ENCODE measurements around the gene SC5D. TPM values are rescaled to one million over a fixed set of nuclear protein-coding genes. Genes with fewer than 3 reads are reported as not detected.
A peak's percentile ranks its signal among the peaks of the same experiment; 100 is the strongest.

The SC5D gene
- polyA plus RNA-seq, 2 of the 4 experiments (the other 2 are of a cell fraction) = 18.1 to 28.1 TPM

- TF ChIP-seq FOSB (CRISPR knock-in tag; IDR thresholded peaks at IDR 0.05) = no peak
- TF ChIP-seq ELK1 (IDR thresholded peaks at IDR 0.05; ENCODE audit: low read depth, low read length) = no peak
- ChIA-PET POLR2A (no interaction called here), CTCF (no interaction called here)
- H3K9me3 ChIP-seq = peaks cover 3% of the 10 kb centered on the region; the same call in 1 of the 3 replicates
- peaks cover 13% of the 10 kb centered on the region; the same call in 2 of the 3 replicates for H3K4me1 ChIP-seq
- FAIRE-seq (no peak), DNase-seq (ENCODE audit: low read depth in 1 of 2, low spot score in 1 of 2) (no peak), ATAC-seq (no peak)
- no peak overlapping the region for H3K4me2 ChIP-seq
- no peak overlapping the region for H3K4me3 ChIP-seq
- H3K27ac ChIP-seq = no peak overlapping the region
- 86% methylated on average over 8 of the region's 8 CpGs for WGBS (ENCODE audit: missing lambda C conversion rate)
Measured at GRCh38 chr11:121295246-121296029, 2.9 kb downstream of the SC5D start.

GRCh38 chr11:121297872-121298271 is 5.3 kb downstream of the SC5D start:
- Histone ChIP-seq H3K4me2 (no peak overlapping the region), H3K4me1 (peaks cover 13% of the 10 kb centered on the region; the same call in 2 of the 3 replicates), H3K9me3 (no peaks in the 10 kb centered on the region), H3K4me3 (no peak overlapping the region), H3K27ac (no peak overlapping the region)
- POLR2A ChIA-PET = no interaction called here
- FAIRE-seq (no peak), ATAC-seq (no peak), DNase-seq (ENCODE audit: low read depth in 1 of 2, low spot score in 1 of 2) (no peak)
- WGBS (ENCODE audit: missing lambda C conversion rate) = 91% methylated on average over 5 of the region's 5 CpGs
- no peak for TF ChIP-seq ZC3H11A (IDR thresholded peaks at IDR 0.05)
- no peak for TF ChIP-seq MYC (IDR thresholded peaks at IDR 0.05; ENCODE audit: borderline replicate concordance, low read length)
- no peak for TF ChIP-seq HDAC2 (IDR thresholded peaks at IDR 0.05)
- no peak for TF ChIP-seq HEYL (CRISPR knock-in tag; IDR thresholded peaks at IDR 0.05)
- no peak for TF ChIP-seq FOSB (CRISPR knock-in tag; IDR thresholded peaks at IDR 0.05)
- TF ChIP-seq KDM5A (IDR thresholded peaks at IDR 0.05) = no peak
- no peak for TF ChIP-seq JUNB (IDR thresholded peaks at IDR 0.05)
- no peak for TF ChIP-seq REST (IDR thresholded peaks at IDR 0.05)
- CTCF ChIA-PET = interaction anchor here (1.2 kb wide), 1 partner anchor 17 kb away, joined by 3 read pairs; no protein-coding TSS in a partner anchor

- 82% methylated on average over 5 of the region's 5 CpGs for WGBS (ENCODE audit: missing lambda C conversion rate)
- ATAC-seq = no peak
- FAIRE-seq = no peak
- DNase-seq (ENCODE audit: low read depth in 1 of 2, low spot score in 1 of 2) = no peak
- ChIA-PET CTCF (no interaction called here), POLR2A (no interaction called here)
- no peaks in the 10 kb centered on the region for H3K9me3 ChIP-seq
- H3K4me1 ChIP-seq = peaks cover 13% of the 10 kb centered on the region; the same call in 2 of the 3 replicates
- TF ChIP-seq CBX2 (IDR thresholded peaks at IDR 0.05; ENCODE audit: borderline replicate concordance, low read depth) = no peak
- TF ChIP-seq CBX8 (IDR thresholded peaks at IDR 0.05) = no peak
- no peak for TF ChIP-seq RNF2 (IDR thresholded peaks at IDR 0.05; ENCODE audit: borderline replicate concordance, low read depth)
- TF ChIP-seq MAX (IDR thresholded peaks at IDR 0.05) = no peak
- no peak for TF ChIP-seq PHF8 (IDR thresholded peaks at IDR 0.05; ENCODE audit: borderline replicate concordance, low read depth)
- no peak for TF ChIP-seq HES2 (IDR thresholded peaks at IDR 0.05)
- TF ChIP-seq SREBF2 (IDR thresholded peaks at IDR 0.05) = no peak
- TF ChIP-seq HOXA7 (CRISPR knock-in tag; IDR thresholded peaks at IDR 0.05) = no peak
- TF ChIP-seq ELK1 (IDR thresholded peaks at IDR 0.05; ENCODE audit: low read depth, low read length) = no peak
- TF ChIP-seq EHMT2 (IDR thresholded peaks at IDR 0.05; ENCODE audit: low read depth) = no peak
- no peak for TF ChIP-seq ZSCAN20 (CRISPR knock-in tag; IDR thresholded peaks at IDR 0.05)
- TF ChIP-seq PBX3 (IDR thresholded peaks at IDR 0.05) = no peak
- no peak for TF ChIP-seq RAD21 (conservative IDR thresholded peaks at IDR 0.05 in 1 of 2, IDR thresholded peaks at IDR 0.05 in 1 of 2)
- H3K4me2 ChIP-seq = peak overlapping the region; percentile 28; the same call in 2 of the 3 replicates
- H3K4me3 ChIP-seq = no peak overlapping the region
- no peak overlapping the region for H3K27ac ChIP-seq
Measured at GRCh38 chr11:121298774-121299173, 6.2 kb downstream of the SC5D start.
